Left lung (tissue), 10 donors: ENCODE data around the gene ABCC1. TPM values are rescaled to one million over a fixed set of nuclear protein-coding genes. Genes with fewer than 3 reads are reported as not detected.

Experiments
- ATAC-seq: fragments of 200-7000 bp; cut with Tn5 transposase; one replicate; pipeline ENCODE4 v1.9.1; 2020; ENCODE audit warnings: moderate library complexity
- DNase-seq, 4 donors: peaks; one replicate each; pipeline ENCODE4 v3.0.0-alpha.2; 2013 to 2020
- H3K27ac ChIP-seq, 2 donors: fragments of 200-600 bp; sonication (generic) in 1 of 2; one replicate each; pipeline versions ENCODE4 v1.5.0 to v1.8.0; 2020 to 2021
- H3K27me3 ChIP-seq, 2 donors: fragments of 200-600 bp; sonication (generic) in 1 of 2; one replicate each; pipeline versions ENCODE4 v1.5.0 to v1.8.0; 2020 to 2021
- H3K36me3 ChIP-seq, 2 donors: fragments of 200-600 bp; sonication (generic) in 1 of 2; one replicate each; pipeline versions ENCODE4 v1.5.0 to v1.8.0; 2020 to 2021
- H3K4me1 ChIP-seq, 2 donors: fragments of 200-600 bp; one replicate each; pipeline ENCODE4 v1.8.0; 2021
- H3K4me3 ChIP-seq, 2 donors: fragments of 200-600 bp; sonication (generic) in 1 of 2; one replicate each; pipeline versions ENCODE4 v1.5.0 to v1.8.0; 2020 to 2021; ENCODE audit warnings: mild to moderate bottlenecking in 1 of 2
- H3K9me3 ChIP-seq, 2 donors: fragments of 200-600 bp; sonication (generic) in 1 of 2; one replicate each; pipeline versions ENCODE4 v1.5.0 to v1.8.0; 2020 to 2021
- CTCF ChIP-seq, 2 donors: fragments of 200-600 bp; sonication (generic) in 1 of 2; IDR thresholded peaks; one replicate each; pipeline versions ENCODE4 v1.5.0 to v1.8.0; 2021; ENCODE audit warnings: antibody characterized with exemption in 2 of 2
- intact Hi-C, 2 donors: fragments of 100-400 bp; cut with DNase I; formaldehyde crosslinking; loops; one replicate each; pipeline versions ENCODE4 v1.11.2 to v1.14.2; 2022
- polyA plus RNA-seq, 6 donors: library from polyadenylated mRNA; unstranded; fragments of 120-200 nt; gene quantifications; one replicate each; pipeline ENCODE4 v1.2.1, GENCODE V29; 2013; ENCODE audit not compliant: insufficient read length in 6 of 6
- total RNA-seq, 2 donors: library from RNA; stranded (reverse); fragmentation: NEBNext Ultra II Directional; extraction: Animal tissue kit (Norgen Biotek cat#: 25700); gene quantifications; one replicate each; pipeline ENCODE4 v1.2.1, GENCODE V29; 2021
- donor health status: DM: no; HTN: yes; CAD: no.
- donor health status: DM: no; HTN: no; CAD: no.

Gene ABCC1
- total and polyA plus RNA-seq, 8 donors: 29.3 to 44.6 (median 31.7) TPM

- H3K27me3 ChIP-seq: no peaks in the 10 kb centered on the region
- DNase-seq (no peak), ATAC-seq (no peak)
- no peak overlapping the region for H3K27ac ChIP-seq
- H3K4me3 ChIP-seq: no peak overlapping the region
- no peaks in the 10 kb centered on the region for H3K4me1 ChIP-seq
- no peak for TF ChIP-seq CTCF (IDR thresholded peaks at IDR 0.05)
- H3K36me3 ChIP-seq: peaks cover 2 to 85% of the 10 kb centered on the region in 2 donors
- H3K9me3 ChIP-seq: peaks cover 0 to 8% of the 10 kb centered on the region in 2 donors
- intact Hi-C loops: no loop called here
Observed at GRCh38 chr16:16118337-16118736, 168.9 kb downstream of the ABCC1 start.

GRCh38 chr16:16120044-16120381, 170.6 kb downstream of the ABCC1 start:
- DNase-seq (no peak), ATAC-seq (no peak)
- no peaks in the 10 kb centered on the region for H3K27me3 ChIP-seq
- no peaks in the 10 kb centered on the region for H3K4me1 ChIP-seq
- TF ChIP-seq CTCF (IDR thresholded peaks at IDR 0.05): no peak
- peaks cover 0 to 16% of the 10 kb centered on the region in 2 donors for H3K9me3 ChIP-seq
- no peak overlapping the region for H3K4me3 ChIP-seq
- intact Hi-C loops: loop anchor here in 1 of 2 donors (10.0 kb wide), 1 partner anchor 245 kb away; no protein-coding TSS in a partner anchor
- peak overlapping the region in 1 of 2 donors; percentile 7 for H3K27ac ChIP-seq
- H3K36me3 ChIP-seq: peaks cover 2 to 82% of the 10 kb centered on the region in 2 donors

- intact Hi-C loops: loop anchor here in 1 of 2 donors (10.0 kb wide), 1 partner anchor 246 kb away; no protein-coding TSS in a partner anchor
- peak; percentile 41 for ATAC-seq
Observed at GRCh38 chr16:16120382-16121184, 171.2 kb downstream of the ABCC1 start.

GRCh38 chr16:16121185-16121727, 171.8 kb downstream of the ABCC1 start:
- Histone ChIP-seq H3K4me1 (no peaks in the 10 kb centered on the region), H3K36me3 (peaks cover 2 to 82% of the 10 kb centered on the region in 2 donors), H3K9me3 (peaks cover 0 to 20% of the 10 kb centered on the region in 2 donors), H3K27me3 (no peaks in the 10 kb centered on the region), H3K4me3 (no peak overlapping the region), H3K27ac (peak overlapping the region in 1 of 2 donors; percentile 7)
- ATAC-seq (no peak), DNase-seq (no peak)
- intact Hi-C loops: loop anchor here in 1 of 2 donors (10.0 kb wide), 1 partner anchor 246 kb away; no protein-coding TSS in a partner anchor
- no peak for TF ChIP-seq CTCF (IDR thresholded peaks at IDR 0.05)

More at GRCh38 chr16:16120382-16121184, 171.2 kb downstream of the ABCC1 start:
- Histone ChIP-seq H3K4me3 (no peak overlapping the region), H3K4me1 (no peaks in the 10 kb centered on the region), H3K9me3 (peaks cover 0 to 20% of the 10 kb centered on the region in 2 donors), H3K36me3 (peaks cover 2 to 82% of the 10 kb centered on the region in 2 donors), H3K27me3 (no peaks in the 10 kb centered on the region), H3K27ac (peak overlapping the region in 1 of 2 donors; percentile 7)
- no peak for TF ChIP-seq CTCF (IDR thresholded peaks at IDR 0.05)
- peak in 1 of 4 donors; percentile 21 for DNase-seq

- TF ChIP-seq CTCF (IDR thresholded peaks at IDR 0.05): no peak
- Histone ChIP-seq H3K9me3 (peaks cover 0 to 20% of the 10 kb centered on the region in 2 donors), H3K27ac (no peak overlapping the region), H3K27me3 (no peaks in the 10 kb centered on the region), H3K4me1 (no peaks in the 10 kb centered on the region), H3K4me3 (no peak overlapping the region), H3K36me3 (peaks cover 0 to 82% of the 10 kb centered on the region in 2 donors)
- ATAC-seq (no peak), DNase-seq (no peak)
- intact Hi-C loops: loop anchor here in 1 of 2 donors (10.0 kb wide), 1 partner anchor 247 kb away; no protein-coding TSS in a partner anchor
Observed at GRCh38 chr16:16122264-16122663, 172.8 kb downstream of the ABCC1 start.
